Brain microvascular endothelial cell (primary cell): ENCODE measurements around the gene AGBL4.

Source experiments
- DNase-seq: peaks from one replicate; pipeline ENCODE4 v3.0.0-alpha.2; 2020
- H3K27ac ChIP-seq: fragments of 250-450 bp; sonication (Bioruptor Pico); 2 replicates; pipeline ENCODE4 v1.5.1; 2020; ENCODE audit warnings: mild to moderate bottlenecking, moderate library complexity
- H3K27me3 ChIP-seq: fragments of 250-450 bp; sonication (Bioruptor Pico); replicated peaks from 2 replicates; pipeline ENCODE4 v1.5.1; 2020; ENCODE audit warnings: mild to moderate bottlenecking
- H3K36me3 ChIP-seq: fragments of 250-450 bp; sonication (Bioruptor Pico); replicated peaks from 2 replicates; pipeline ENCODE4 v1.5.1; 2020; ENCODE audit warnings: mild to moderate bottlenecking
- H3K4me3 ChIP-seq: 2 replicates; pipeline ENCODE4 v1.5.1; 2011; ENCODE audit warnings: low read depth, mild to moderate bottlenecking, control low read depth, low read length, moderate library complexity
- CTCF ChIP-seq: IDR thresholded peaks from 2 replicates; pipeline ENCODE4 v1.5.1; 2011; ENCODE audit warnings: low read depth, mild to moderate bottlenecking, moderate library complexity, low read length, control low read depth, inconsistent platforms; ENCODE audit errors: missing control alignments
- in situ Hi-C: cut with HindIII; loops from 2 replicates; pipeline ENCODE4 v1.10.0; 2017; ENCODE audit warnings: low sequenced_read_pairs, low pct_ligation_motif_present

Gene AGBL4

GRCh38 chr1:48558366-48558765 lies 1465.4 kb downstream of the AGBL4 start:
- no peak for TF ChIP-seq CTCF
- in situ Hi-C loops, result no loop called here
- DNase-seq, result no peak

DNA sequence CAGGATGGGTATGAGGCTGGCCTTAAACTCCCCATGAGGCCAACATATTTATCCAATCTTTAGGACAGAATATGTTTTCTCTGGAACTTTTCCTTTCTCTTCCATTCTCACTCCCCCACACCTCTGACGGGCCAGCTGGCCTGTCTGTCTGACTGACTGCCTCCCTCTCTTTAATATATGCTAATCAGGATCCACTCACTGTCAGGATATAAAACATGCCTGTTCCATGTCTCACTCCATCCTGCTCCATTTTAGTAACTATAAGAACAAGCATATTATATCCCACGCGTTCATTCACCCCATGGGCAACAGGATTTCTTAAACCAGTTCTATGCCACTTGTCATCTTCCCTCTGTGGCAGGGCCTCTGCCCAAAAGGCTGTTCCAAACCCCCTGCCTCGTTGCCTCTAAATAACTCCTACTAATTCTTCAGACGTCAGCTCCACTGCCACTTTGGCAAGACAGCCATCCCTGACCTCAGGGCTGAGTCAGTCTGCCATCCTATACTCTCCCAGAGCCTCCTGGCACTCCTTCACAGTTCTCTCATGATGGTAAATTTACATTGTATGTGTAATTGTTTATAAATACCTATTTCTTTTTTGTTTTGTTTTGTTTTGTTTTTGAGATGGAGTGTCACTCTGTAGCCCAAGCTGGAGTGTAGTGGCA lies 1467.4 kb downstream of the AGBL4 start:
- Histone ChIP-seq H3K27me3 (no peaks in the 10 kb centered on the region), H3K36me3 (no peaks in the 10 kb centered on the region), H3K27ac (no peak overlapping the region), H3K4me3 (no peak overlapping the region)
- DNase-seq, result no peak
- in situ Hi-C loops, result no loop called here
- TF ChIP-seq CTCF, result no peak

More at GRCh38 chr1:48558366-48558765, 1465.4 kb downstream of the AGBL4 start:
- H3K27me3 ChIP-seq, result no peaks in the 10 kb centered on the region
- no peak overlapping the region for H3K4me3 ChIP-seq
- H3K27ac ChIP-seq, result no peak overlapping the region
- H3K36me3 ChIP-seq, result no peaks in the 10 kb centered on the region

GRCh38 chr1:48555271-48555670 lies 1468.5 kb downstream of the AGBL4 start:
- TF ChIP-seq CTCF, result no peak
- no peak overlapping the region for H3K27ac ChIP-seq
- no peak overlapping the region for H3K4me3 ChIP-seq
- H3K27me3 ChIP-seq, result no peaks in the 10 kb centered on the region
- in situ Hi-C loops, result no loop called here
- H3K36me3 ChIP-seq, result no peaks in the 10 kb centered on the region
- no peak for DNase-seq

- H3K36me3 ChIP-seq, result no peaks in the 10 kb centered on the region
- DNase-seq, result no peak
- no peaks in the 10 kb centered on the region for H3K27me3 ChIP-seq
- H3K4me3 ChIP-seq, result no peak overlapping the region
- no peak overlapping the region for H3K27ac ChIP-seq
- no peak for TF ChIP-seq CTCF
- in situ Hi-C loops, result no loop called here
Measured at GRCh38 chr1:48552903-48553606, 1470.7 kb downstream of the AGBL4 start.

GRCh38 chr1:48552420-48552819 lies 1471.3 kb downstream of the AGBL4 start:
- no peak for DNase-seq
- in situ Hi-C loops, result no loop called here
- no peaks in the 10 kb centered on the region for H3K36me3 ChIP-seq
- H3K27me3 ChIP-seq, result no peaks in the 10 kb centered on the region
- no peak overlapping the region for H3K27ac ChIP-seq
- no peak overlapping the region for H3K4me3 ChIP-seq
- TF ChIP-seq CTCF, result peak; percentile 45

DNA sequence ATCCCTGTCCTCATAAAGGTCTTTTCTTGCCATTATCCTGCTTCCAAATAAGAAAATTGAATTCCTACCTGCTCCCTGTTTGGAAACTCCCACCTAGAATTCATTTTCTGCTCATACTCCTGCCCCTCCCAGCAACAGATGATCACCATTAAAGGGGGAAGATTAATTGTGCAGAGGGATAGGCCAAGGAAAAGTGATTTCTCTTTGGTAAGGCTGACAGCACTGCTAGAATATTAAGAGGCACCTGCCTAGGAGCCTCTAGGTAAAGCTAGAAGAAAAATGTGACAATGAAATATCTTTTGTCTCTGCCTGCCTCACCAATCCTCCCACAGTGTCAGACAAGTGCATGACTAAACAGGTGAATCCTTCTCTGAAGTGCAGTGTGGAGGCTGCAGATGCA lies 1474.8 kb downstream of the AGBL4 start:
- in situ Hi-C loops, result no loop called here
- no peaks in the 10 kb centered on the region for H3K27me3 ChIP-seq
- H3K36me3 ChIP-seq, result no peaks in the 10 kb centered on the region
- H3K4me3 ChIP-seq, result no peak overlapping the region
- no peak for DNase-seq
- no peak for TF ChIP-seq CTCF
- H3K27ac ChIP-seq, result no peak overlapping the region
